Prostate gland (tissue), 2 donors: ENCODE data around the gene TMEM108.

Experiments used
- POLR2A ChIP-seq: fragments of 450-650 bp; IDR thresholded peaks from one replicate; pipeline ENCODE4 v1.6.1; 2016; ENCODE audit warnings: antibody characterized with exemption, mild to moderate bottlenecking
- POLR2AphosphoS5 ChIP-seq: sonication (generic); formaldehyde crosslinking; IDR thresholded peaks from one replicate; pipeline ENCODE4 v1.6.1; 2017; ENCODE audit warnings: antibody characterized with exemption
- TF ChIP-seq, protein P1 (sequence below), 4 experiments: fragments of 200-600 bp in 2 of 4; fragments of 450-650 bp in 2 of 4; sonication (generic) in 2 of 4; IDR thresholded peaks; 1 replicate in 3 of 4; 2 replicates in 1 of 4; pipeline ENCODE4 v1.5.1; 2016 to 2019; ENCODE audit warnings: antibody characterized with exemption in 4 of 4, mild to moderate bottlenecking in 2 of 4, moderate library complexity in 2 of 4

- TF ChIP-seq, protein P1, sequence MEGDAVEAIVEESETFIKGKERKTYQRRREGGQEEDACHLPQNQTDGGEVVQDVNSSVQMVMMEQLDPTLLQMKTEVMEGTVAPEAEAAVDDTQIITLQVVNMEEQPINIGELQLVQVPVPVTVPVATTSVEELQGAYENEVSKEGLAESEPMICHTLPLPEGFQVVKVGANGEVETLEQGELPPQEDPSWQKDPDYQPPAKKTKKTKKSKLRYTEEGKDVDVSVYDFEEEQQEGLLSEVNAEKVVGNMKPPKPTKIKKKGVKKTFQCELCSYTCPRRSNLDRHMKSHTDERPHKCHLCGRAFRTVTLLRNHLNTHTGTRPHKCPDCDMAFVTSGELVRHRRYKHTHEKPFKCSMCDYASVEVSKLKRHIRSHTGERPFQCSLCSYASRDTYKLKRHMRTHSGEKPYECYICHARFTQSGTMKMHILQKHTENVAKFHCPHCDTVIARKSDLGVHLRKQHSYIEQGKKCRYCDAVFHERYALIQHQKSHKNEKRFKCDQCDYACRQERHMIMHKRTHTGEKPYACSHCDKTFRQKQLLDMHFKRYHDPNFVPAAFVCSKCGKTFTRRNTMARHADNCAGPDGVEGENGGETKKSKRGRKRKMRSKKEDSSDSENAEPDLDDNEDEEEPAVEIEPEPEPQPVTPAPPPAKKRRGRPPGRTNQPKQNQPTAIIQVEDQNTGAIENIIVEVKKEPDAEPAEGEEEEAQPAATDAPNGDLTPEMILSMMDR (IDR thresholded peaks at IDR 0.05), result no peak
- TF ChIP-seq POLR2AphosphoS5 (no peak), POLR2A (no peak)
Measured at GRCh38 chr3:133439563-133439962, 401.4 kb downstream of the TMEM108 start.
